Measurements from ENCODE around the gene MAJIN. TPM values are rescaled to one million over a fixed set of nuclear protein-coding genes. Genes with fewer than 3 reads are reported as not detected.

MAJIN gene
- polyA plus RNA-seq, 4 donors: 0.48 to 1.5 (median 0.72) TPM

DNA sequence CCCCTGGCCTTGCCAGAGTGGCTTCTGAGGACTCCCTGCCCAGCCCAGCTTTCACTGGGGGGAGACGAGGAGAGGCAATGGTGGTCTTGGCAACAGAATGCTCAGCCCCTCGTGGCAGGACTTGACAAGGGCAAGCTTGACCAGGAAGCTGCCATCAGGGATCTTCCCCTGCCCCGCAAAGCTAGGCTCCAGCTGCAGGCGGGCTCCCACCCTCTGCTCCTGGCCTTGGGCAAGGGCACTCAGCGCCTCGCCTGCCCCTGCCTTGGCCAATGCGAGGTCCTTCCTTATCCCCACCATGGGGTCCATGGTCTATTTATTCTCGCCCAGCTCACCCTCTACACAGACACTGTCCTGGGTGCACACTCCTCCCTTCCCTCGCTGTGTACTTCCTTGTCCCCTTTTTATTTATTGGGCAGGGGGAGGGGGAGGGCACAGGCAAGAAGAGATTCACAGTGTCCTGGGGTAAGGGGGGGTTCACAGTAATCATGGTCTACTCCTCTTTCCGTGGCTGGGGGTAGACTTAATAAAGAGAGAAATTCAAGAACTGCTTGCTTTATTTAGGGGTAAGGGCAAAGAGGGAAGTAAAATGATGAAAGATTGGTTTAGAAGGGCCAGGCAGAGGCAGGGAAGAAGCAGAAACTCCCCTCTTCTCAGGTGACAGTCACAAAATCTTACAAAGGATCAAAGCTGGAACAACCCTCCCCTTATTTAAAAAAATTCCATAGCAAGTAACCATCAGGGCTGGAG, 37.8 kb downstream of the MAJIN start:
- DNase-seq (ENCODE audit: low read depth in 4 of 4, low spot score in 2 of 4): no peak

DNA sequence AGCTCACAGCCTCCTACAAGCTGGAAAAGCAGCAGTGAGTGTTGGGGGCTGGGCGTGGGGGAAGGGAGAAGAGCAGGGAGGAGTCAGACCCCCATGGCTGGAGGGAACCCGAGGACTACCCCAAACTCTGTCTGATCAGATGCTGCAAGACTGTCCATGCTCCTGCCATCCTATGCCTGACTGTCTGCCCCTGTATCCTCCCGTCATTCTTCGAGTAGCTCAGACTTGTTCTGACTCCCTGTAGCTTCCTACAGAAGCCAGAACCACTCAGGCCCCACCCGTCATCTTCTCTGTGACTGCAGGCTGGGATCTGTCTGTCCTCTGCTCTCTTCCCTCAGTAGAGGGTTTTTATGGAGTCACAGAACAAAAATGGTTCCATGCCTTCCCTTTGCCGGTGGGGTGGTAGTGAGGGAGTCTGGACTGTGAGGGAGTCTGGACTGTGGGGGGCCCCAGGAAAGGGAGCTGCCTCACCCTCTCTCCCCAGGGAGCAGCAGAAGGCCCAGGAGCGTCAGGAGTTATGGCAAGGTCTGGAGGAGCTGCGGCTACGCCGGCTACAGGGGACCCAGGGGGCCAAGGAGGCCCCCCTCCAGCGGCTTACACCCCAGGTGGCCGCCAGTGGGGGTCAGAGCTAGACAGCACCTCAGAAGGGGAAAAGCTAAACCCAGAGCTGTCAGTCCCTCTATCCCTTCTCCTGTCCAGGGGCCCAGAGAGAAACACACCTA, 38.5 kb downstream of the MAJIN start:
- DNase-seq (ENCODE audit: low read depth in 4 of 4, low spot score in 2 of 4): no peak

GRCh38 chr11:64932324-64932723, 39.6 kb downstream of the MAJIN start:
- no peak for DNase-seq (ENCODE audit: low read depth in 4 of 4, low spot score in 2 of 4)

DNA sequence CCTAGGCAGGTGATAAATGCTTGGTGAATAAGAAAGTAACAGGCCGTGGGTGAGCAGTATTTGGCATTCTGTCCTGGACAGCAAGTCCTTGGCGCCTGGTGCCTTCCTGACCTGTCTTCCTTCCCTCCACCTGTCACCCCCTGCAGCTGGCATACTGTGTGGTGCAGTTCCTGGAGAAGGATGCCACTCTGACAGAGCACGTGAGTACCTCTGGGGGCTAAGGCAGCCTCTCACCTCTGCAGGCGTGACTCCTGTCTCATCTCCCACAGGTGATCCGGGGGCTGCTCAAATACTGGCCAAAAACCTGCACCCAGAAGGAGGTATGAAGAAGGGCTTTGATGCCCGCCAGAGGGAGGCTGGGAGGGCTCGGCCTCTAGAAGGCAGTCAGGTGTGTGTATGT, 40.6 kb downstream of the MAJIN start:
- DNase-seq (ENCODE audit: low read depth in 4 of 4, low spot score in 2 of 4): no peak

DNA sequence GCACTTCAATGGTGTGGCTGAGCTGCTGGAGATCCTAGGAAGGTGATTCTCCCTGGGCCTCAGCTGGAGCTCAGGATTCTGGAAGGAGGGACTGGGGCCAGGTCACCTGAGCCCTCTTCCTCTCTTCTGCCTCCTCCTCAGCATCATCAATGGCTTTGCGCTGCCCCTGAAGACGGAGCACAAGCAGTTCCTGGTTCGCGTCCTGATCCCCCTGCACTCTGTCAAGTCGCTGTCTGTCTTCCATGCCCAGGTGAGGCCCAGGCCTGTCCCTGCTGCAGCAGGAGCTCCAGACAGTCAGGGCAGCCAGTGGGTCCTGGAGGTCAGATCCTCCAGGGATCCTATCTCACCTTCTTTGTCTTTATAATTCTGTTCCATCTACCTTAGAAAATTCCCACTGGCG, 41.6 kb downstream of the MAJIN start:
- no peak for DNase-seq (ENCODE audit: low read depth in 4 of 4, low spot score in 2 of 4)

DNA sequence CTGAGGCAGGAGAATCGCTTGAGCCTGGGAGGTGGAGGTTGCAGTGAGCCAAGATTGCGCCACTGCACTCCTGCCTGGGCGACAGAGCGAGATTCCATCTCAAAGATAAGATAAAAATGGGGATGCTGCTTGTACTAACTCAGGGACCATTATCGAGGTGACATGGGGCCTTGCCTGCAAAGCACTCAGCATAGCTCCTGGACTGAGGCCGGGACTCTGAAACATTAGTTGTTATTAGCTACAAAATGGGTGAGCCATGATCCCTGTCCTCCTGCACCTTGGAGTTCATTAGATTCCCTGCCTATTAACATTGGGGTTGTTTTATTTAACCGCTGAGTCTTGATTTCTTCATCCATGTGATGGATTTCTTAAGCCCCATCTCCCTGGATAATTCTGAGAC, 42.3 kb downstream of the MAJIN start:
- DNase-seq (ENCODE audit: low read depth in 4 of 4, low spot score in 2 of 4): no peak

DNA sequence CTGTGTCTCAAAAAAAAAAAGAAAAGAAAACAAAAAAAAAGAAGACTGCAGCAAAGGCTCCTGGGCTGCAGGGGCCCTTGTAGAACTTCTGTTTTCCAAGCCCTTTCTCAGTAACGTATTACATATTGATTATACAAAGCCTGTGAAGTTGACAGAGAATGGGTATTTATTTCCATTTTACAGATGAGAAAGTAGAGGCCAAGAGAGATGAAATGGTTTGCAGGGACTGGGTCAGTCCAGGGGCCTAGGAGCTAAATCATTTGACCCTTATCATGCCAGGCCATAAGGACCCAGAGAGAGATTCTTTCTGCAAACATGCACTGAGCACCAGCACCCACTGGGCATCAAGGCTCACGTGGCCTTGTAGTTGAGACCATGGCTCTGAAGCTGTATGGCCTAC, 43.0 kb downstream of the MAJIN start:
- DNase-seq (ENCODE audit: low read depth in 4 of 4, low spot score in 2 of 4): no peak

DNA sequence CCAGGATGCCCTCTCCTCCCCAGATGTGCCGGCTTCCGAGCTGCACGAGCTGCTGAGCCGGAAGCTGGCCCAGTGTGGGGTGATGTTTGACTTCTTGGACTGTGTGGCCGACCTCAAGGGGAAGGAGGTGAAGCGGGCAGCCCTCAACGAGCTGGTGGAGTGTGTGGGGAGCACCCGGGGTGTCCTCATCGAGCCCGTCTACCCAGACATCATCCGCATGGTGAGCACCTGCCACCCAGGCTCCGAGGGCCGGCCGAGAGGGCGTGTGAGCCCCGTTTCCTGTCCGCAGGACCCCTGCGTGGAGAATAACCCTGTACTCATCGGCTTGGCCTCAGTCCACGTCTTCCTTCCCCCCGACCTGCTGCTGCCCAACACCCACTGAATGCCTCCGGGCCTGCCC, 45.2 kb downstream of the MAJIN start:
- no peak for DNase-seq (ENCODE audit: low read depth in 4 of 4, low spot score in 2 of 4)

- no peak for DNase-seq (ENCODE audit: low read depth in 4 of 4, low spot score in 2 of 4)
Observed at GRCh38 chr11:64925536-64926436, 46.1 kb downstream of the MAJIN start.

DNA sequence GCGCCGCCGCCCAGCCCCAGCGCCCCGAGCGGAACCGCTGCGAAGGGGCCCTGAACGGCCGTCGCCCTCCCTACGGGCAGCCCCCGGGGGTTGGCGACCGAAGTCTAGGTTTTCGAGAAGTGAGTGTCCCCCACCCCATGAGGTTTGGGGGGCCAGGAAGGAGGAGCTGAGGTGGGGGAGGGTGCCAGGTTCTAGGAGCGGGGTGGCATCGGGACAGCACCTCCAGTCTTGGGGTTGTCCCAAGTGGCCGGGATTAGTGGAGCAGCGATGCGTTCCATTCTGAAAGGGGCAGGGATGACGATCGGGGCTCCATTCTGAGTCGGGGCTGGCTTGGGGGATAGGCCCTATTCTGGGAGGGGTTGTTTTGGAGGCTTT, 47.0 kb downstream of the MAJIN start:
- DNase-seq (ENCODE audit: low read depth in 4 of 4, low spot score in 2 of 4): no peak

DNA sequence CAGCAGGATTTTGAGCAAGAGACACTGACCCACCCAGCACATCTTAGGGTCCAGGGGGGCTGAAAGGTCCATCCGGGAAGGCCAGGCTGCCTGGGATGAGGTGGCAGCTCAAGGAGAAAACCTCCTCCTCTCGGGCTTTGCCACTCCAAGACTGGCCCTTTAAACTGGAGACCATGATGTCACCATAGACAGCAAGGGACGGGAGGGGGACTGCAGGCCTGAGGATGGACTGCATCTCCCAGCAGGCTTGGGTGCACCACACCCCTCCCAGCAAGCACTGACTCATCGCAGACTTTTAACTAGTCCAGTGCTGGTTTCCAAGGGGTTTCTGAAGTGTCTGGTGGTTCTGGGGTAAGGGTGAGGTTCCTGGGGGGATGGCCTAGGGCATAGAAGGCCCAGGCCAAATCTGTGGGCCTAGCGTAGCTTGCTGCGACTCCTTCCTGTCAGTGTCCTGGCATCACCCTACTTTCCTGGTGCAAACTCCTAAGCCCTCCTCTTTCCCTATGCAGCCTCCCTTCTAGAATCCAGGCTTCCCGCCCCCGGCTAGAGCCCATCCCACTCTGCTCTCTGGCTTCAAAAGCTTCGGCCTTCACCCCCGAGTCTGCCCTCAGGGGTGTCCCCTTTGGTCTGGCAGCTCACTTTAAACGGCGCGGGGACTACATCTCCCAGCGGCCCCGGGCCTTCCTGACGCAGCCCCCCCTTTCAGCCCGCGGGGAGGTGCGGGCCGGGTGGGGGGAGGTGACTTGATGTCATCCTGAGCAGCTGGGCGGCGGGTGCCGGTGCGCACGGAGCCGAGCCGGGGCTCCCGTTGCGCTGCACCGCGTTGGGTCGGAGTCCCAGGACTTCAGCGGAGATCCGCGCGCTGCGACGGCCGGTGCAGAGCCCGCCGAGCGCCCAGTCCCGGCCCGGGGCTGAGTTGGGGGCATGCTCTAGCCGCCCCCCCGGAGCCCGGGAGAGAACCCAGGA, 47.7 kb downstream of the MAJIN start, which contains the start of gene PPP2R5B:
Gene PPP2R5B, plus strand, starts transcription at position 746 of the 966 bp plus-strand sequence. CDS start 1,046 bp downstream, outside the sequence.
- peak; percentile 68 to 84 (median 78) for DNase-seq (ENCODE audit: low read depth in 4 of 4, low spot score in 2 of 4)

DNA sequence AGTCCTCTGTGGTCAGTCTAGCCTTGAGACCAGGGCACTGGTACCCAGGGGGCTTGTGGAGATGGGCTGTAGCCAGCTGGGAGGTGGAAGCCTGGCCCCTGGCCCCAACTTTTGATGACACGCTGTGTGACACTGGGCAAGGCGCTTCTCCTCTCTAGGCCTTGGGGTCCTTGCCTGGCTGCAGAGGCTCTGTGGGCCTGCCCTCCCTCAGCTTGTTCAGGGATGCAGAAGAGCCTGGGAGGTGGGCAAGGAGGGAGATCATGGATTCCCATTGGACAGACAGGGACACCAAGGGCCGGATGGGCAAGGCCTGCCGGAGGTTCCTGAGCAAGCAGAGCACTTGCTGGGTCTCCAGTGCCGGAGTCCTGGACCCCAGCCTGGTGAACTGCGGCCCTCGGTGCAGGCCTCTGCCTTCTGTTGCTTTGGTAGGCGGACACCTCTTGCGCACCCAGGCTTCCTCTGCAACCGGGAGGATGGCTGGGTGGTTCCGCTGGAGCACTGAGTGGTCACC, 48.7 kb downstream of the MAJIN start:
- no peak for DNase-seq (ENCODE audit: low read depth in 4 of 4, low spot score in 2 of 4)

- DNase-seq (ENCODE audit: low read depth in 4 of 4, low spot score in 2 of 4): no peak
Observed at GRCh38 chr11:64921384-64921783, 50.5 kb downstream of the MAJIN start.

DNA sequence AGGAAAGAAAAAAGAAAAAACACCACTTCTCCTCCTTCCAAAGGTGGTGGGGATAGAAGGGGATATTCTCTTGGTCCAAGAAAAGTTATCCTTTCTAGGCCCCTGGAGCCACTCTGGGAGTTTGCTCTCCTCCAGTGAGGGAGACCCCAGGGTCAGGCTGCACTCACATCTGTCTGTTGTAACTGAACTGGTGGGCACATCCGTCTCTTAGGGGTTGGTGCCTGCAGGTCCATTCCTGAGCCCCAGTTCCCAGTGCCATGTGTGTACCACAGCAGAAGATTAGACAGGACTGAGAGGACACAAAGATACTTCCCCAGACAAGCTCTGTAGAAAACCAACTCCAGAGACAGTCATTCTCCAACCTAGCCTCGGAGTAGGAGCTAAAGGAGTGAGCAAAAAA, 51.8 kb downstream of the MAJIN start:
- DNase-seq (ENCODE audit: low read depth in 4 of 4, low spot score in 2 of 4): no peak

DNA sequence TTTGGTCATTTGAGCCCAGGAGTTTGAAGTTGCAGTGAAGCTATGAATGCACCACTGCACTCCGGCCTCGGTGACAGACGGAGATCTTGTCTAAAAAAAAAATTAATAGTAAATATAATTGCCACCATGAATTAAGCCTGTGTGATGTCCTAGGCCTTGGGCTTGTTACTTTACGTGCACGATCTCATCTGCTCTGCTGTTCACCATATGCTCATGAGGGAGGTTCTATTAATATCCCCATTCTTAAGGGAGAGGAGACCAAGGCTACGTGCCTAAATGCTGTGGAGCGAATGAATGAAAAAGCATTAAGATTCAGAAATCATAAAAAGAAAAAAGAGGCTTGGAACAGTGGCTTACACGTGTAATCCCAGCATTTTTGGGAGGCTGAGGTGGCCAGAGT, 52.3 kb downstream of the MAJIN start:
- DNase-seq (ENCODE audit: low read depth in 4 of 4, low spot score in 2 of 4): no peak

DNA sequence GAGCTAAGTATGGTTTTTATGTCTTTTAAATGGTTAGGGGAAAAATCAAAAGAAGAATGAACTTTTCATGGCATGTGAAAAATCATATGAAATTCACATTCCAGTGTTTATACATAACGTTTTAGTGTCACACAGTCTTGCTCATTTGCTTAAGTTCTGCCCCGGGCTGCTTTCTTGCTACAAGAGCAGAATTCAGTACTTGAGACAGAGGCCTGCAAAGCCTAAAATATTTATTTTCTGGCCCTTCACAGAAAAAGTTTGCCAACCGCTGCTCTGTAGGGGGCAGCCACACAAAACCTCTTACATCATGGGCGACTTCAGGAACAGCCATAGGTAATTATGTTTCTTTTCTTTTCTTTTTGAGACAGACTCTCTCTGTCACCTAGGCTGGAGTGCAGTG, 53.9 kb downstream of the MAJIN start:
- DNase-seq (ENCODE audit: low read depth in 4 of 4, low spot score in 2 of 4): no peak

DNA sequence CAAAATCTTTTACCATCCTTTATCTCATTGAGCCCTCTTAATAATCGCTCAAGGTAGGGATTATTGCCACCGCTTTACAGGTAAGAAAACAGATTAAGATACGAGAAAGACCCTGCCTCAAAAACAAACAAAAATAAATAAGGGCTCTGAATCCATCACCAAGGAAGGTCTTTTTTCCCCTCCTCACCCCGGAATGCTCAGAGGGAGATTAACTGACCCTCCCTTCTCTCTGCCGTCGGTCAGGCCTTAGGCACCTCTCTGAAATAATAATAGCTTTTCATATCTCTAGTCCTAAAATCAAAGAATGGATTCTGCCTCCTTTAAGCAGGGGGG, 54.3 kb downstream of the MAJIN start:
- DNase-seq (ENCODE audit: low read depth in 4 of 4, low spot score in 2 of 4): no peak

GRCh38 chr11:64916775-64917662, 54.9 kb downstream of the MAJIN start, which contains the start of gene ATG2A:
ATG2A (minus strand) TSS chr11:64917209; CDS start chr11:64917135, 74 bp downstream.
- DNase-seq (ENCODE audit: low read depth in 4 of 4, low spot score in 2 of 4): peak; percentile 97 to 100 (median 99)

Measured in left renal cortex interstitium (tissue), 4 donors.